ENCODE measurements around the gene SERP1. TPM values are rescaled to one million over a fixed set of nuclear protein-coding genes. Genes with fewer than 3 reads are reported as not detected.

Gene SERP1
- 142 TPM for polyA plus RNA-seq (2012; ENCODE audit: insufficient read depth, insufficient read length)

GRCh38 chr3:150546226-150547044, at the start of gene SERP1, which contains the start of gene EIF2A:
Gene SERP1, minus strand, starts transcription at chr3:150546496. Its CDS starts 361 bp downstream, at chr3:150546135.
Gene EIF2A, plus strand, starts transcription at chr3:150546787. Its CDS starts 16 bp downstream, at chr3:150546803.
- H3K4me3 ChIP-seq (ENCODE audit: low read length), result peak within 1 kb of the TSS; percentile 95
- DNase-seq (ENCODE audit: low read depth, low spot score), result peak; percentile 99

GRCh38 chr3:150594150-150594549, 47.9 kb upstream of the SERP1 start:
- no peak for DNase-seq (ENCODE audit: low read depth, low spot score)
- H3K4me3 ChIP-seq (ENCODE audit: low read length), result no peak overlapping the region

GRCh38 chr3:150589759-150590158, 43.5 kb upstream of the SERP1 start:
- no peak overlapping the region for H3K4me3 ChIP-seq (ENCODE audit: low read length)
- DNase-seq (ENCODE audit: low read depth, low spot score), result peak; percentile 30

GRCh38 chr3:150588027-150588830, 41.9 kb upstream of the SERP1 start:
- H3K4me3 ChIP-seq (ENCODE audit: low read length), result peak overlapping the region; percentile 11
- peak; percentile 81 for DNase-seq (ENCODE audit: low read depth, low spot score)

GRCh38 chr3:150583028-150583427, 36.7 kb upstream of the SERP1 start:
- no peak overlapping the region for H3K4me3 ChIP-seq (ENCODE audit: low read length)
- DNase-seq (ENCODE audit: low read depth, low spot score), result no peak

GRCh38 chr3:150582620-150583019, 36.3 kb upstream of the SERP1 start:
- DNase-seq (ENCODE audit: low read depth, low spot score), result no peak

GRCh38 chr3:150581174-150581573, 34.9 kb upstream of the SERP1 start:
- DNase-seq (ENCODE audit: low read depth, low spot score), result no peak
- no peak overlapping the region for H3K4me3 ChIP-seq (ENCODE audit: low read length)

More at GRCh38 chr3:150582620-150583019, 36.3 kb upstream of the SERP1 start:
- no peak overlapping the region for H3K4me3 ChIP-seq (ENCODE audit: low read length)

GRCh38 chr3:150577855-150578254, 31.6 kb upstream of the SERP1 start:
- DNase-seq (ENCODE audit: low read depth, low spot score), result no peak
- no peak overlapping the region for H3K4me3 ChIP-seq (ENCODE audit: low read length)

GRCh38 chr3:150567328-150567727, 21.0 kb upstream of the SERP1 start:
- no peak for DNase-seq (ENCODE audit: low read depth, low spot score)
- H3K4me3 ChIP-seq (ENCODE audit: low read length), result no peak overlapping the region

- DNase-seq (ENCODE audit: low read depth, low spot score), result no peak
- H3K4me3 ChIP-seq (ENCODE audit: low read length), result no peak overlapping the region
Observed at GRCh38 chr3:150564243-150564642, 17.9 kb upstream of the SERP1 start.

- no peak overlapping the region for H3K4me3 ChIP-seq (ENCODE audit: low read length)
- no peak for DNase-seq (ENCODE audit: low read depth, low spot score)
Observed at GRCh38 chr3:150557725-150558124, 11.4 kb upstream of the SERP1 start.

GRCh38 chr3:150556792-150557191, 10.5 kb upstream of the SERP1 start:
- no peak overlapping the region for H3K4me3 ChIP-seq (ENCODE audit: low read length)
- DNase-seq (ENCODE audit: low read depth, low spot score), result no peak

GRCh38 chr3:150555859-150556436, 9.7 kb upstream of the SERP1 start:
- no peak for DNase-seq (ENCODE audit: low read depth, low spot score)
- no peak overlapping the region for H3K4me3 ChIP-seq (ENCODE audit: low read length)

- no peak for DNase-seq (ENCODE audit: low read depth, low spot score)
- H3K4me3 ChIP-seq (ENCODE audit: low read length), result peak overlapping the region; percentile 95
Observed at GRCh38 chr3:150547045-150547741, 897 bp upstream of the SERP1 start.

GRCh38 chr3:150545419-150546225, 674 bp downstream of the SERP1 start:
- H3K4me3 ChIP-seq (ENCODE audit: low read length), result peak overlapping the region; percentile 89
- no peak for DNase-seq (ENCODE audit: low read depth, low spot score)

GRCh38 chr3:150544726-150545125, 1.6 kb downstream of the SERP1 start:
- no peak for DNase-seq (ENCODE audit: low read depth, low spot score)
- peak overlapping the region; percentile 89 for H3K4me3 ChIP-seq (ENCODE audit: low read length)

GRCh38 chr3:150544041-150544440, 2.3 kb downstream of the SERP1 start:
- DNase-seq (ENCODE audit: low read depth, low spot score), result no peak

GRCh38 chr3:150543531-150543930, 2.8 kb downstream of the SERP1 start:
- no peak overlapping the region for H3K4me3 ChIP-seq (ENCODE audit: low read length)
- no peak for DNase-seq (ENCODE audit: low read depth, low spot score)

More at GRCh38 chr3:150544041-150544440, 2.3 kb downstream of the SERP1 start:
- no peak overlapping the region for H3K4me3 ChIP-seq (ENCODE audit: low read length)
